HG02840 (cell line): Measurements from ENCODE around the gene DEFB124.
"Not testable (repeated sequence)": the region's sequence is repeated elsewhere in the genome, so short reads cannot be mapped to it uniquely, and the experiment has no call there.

ENCODE experiments used
- ATAC-seq: cut with Tn5 transposase; IDR thresholded peaks from one replicate; pipeline ENCODE4 v1.9.1; 2021; ENCODE audit warnings: mild to moderate bottlenecking, moderate library complexity, moderate number of reproducible peaks; ENCODE audit not compliant: unreplicated experiment, low FRiP score

The DEFB124 gene

GRCh38 chr20:31474758-31475427 is at the start of gene DEFB124, which contains the start of gene REM1:
Gene DEFB124 (minus strand): TSS chr20:31475127. CDS start chr20:31473013, 2,114 bp downstream.
Gene REM1 (plus strand): TSS chr20:31475288. CDS start chr20:31476446, 1,158 bp downstream.
- ATAC-seq = no peak

GRCh38 chr20:31523361-31524283 is 48.7 kb upstream of the DEFB124 start:
- no peak for ATAC-seq

- no peak for ATAC-seq
These were observed 47.8 kb upstream of the DEFB124 start for GRCh38 chr20:31522731-31523130.

GRCh38 chr20:31521267-31521666 is 46.3 kb upstream of the DEFB124 start:
- not testable (repeated sequence) for ATAC-seq

GRCh38 chr20:31517373-31517772 is 42.4 kb upstream of the DEFB124 start:
- no peak for ATAC-seq

GRCh38 chr20:31516651-31517050 is 41.7 kb upstream of the DEFB124 start:
- no peak for ATAC-seq

GRCh38 chr20:31516166-31516565 is 41.2 kb upstream of the DEFB124 start:
- ATAC-seq = no peak

GRCh38 chr20:31515775-31516107 is 40.8 kb upstream of the DEFB124 start:
- ATAC-seq = no peak

- peak; percentile 5 for ATAC-seq
These were observed 40.3 kb upstream of the DEFB124 start for GRCh38 chr20:31515072-31515774.

GRCh38 chr20:31514154-31515071 is 39.5 kb upstream of the DEFB124 start, which contains the start of gene HM13:
Gene HM13 (plus strand): TSS chr20:31514442. CDS start chr20:31514552, 110 bp downstream.
- ATAC-seq = peak; percentile 88

GRCh38 chr20:31508517-31509244 is 33.8 kb upstream of the DEFB124 start:
- no peak for ATAC-seq

- ATAC-seq = no peak
These were observed 31.0 kb upstream of the DEFB124 start for GRCh38 chr20:31505903-31506302.

- peak; percentile 80 for ATAC-seq
These were observed 28.2 kb upstream of the DEFB124 start for GRCh38 chr20:31502884-31503673.

- no peak for ATAC-seq
These were observed 25.6 kb upstream of the DEFB124 start for GRCh38 chr20:31500527-31500926.

GRCh38 chr20:31497838-31498540 is 23.1 kb upstream of the DEFB124 start:
- no peak for ATAC-seq

- no peak for ATAC-seq
These were observed 21.9 kb upstream of the DEFB124 start for GRCh38 chr20:31496761-31497295.

GRCh38 chr20:31494131-31494530 is 19.2 kb upstream of the DEFB124 start:
- no peak for ATAC-seq
